ENCODE measurements around the gene OSTC. TPM values are rescaled to one million over a fixed set of nuclear protein-coding genes. Genes with fewer than 3 reads are reported as not detected.

Gene OSTC
- polyA plus RNA-seq: 100 to 1,000 TPM; 152 to 257 (median 182) TPM

- Mint-ChIP-seq H3K4me3 (peak within 1 kb of the TSS; percentile 91 to 96 (median 93)), H3K4me1 (peaks cover 40 to 53% of the 10 kb centered on the region in 2 donors), H3K36me3 (no peaks in the 10 kb centered on the region), H3K27me3 (ENCODE audit: low read depth in 3 of 3) (peaks cover 5 to 6% (median 6%) of the 10 kb centered on the region in 3 donors), H3K9me3 (no peaks in the 10 kb centered on the region), H3K27ac (peak within 1 kb of the TSS; percentile 94 to 99 (median 96))
- peak; percentile 93 to 95 (median 94) for DNase-seq
These were observed at the start of gene OSTC for GRCh38 chr4:108650212-108651013. TSS of gene OSTC (plus strand) at chr4:108650599. CDS start at chr4:108650656, 57 bp downstream.

- no peak overlapping the region for H3K27ac Mint-ChIP-seq
These were observed 49.3 kb upstream of the OSTC start for GRCh38 chr4:108601106-108601505.

GRCh38 chr4:108601532-108601931 is 48.9 kb upstream of the OSTC start:
- Mint-ChIP-seq H3K4me1 (peaks cover 0 to 2% of the 10 kb centered on the region in 2 donors), H3K36me3 (no peaks in the 10 kb centered on the region), H3K27ac (no peak overlapping the region), H3K9me3 (no peaks in the 10 kb centered on the region), H3K27me3 (ENCODE audit: low read depth in 3 of 3) (peaks cover 0 to 3% (median 0%) of the 10 kb centered on the region in 3 donors), H3K4me3 (no peak overlapping the region)
- no peak for DNase-seq

More at GRCh38 chr4:108601106-108601505, 49.3 kb upstream of the OSTC start:
- no peak for DNase-seq
- Mint-ChIP-seq H3K9me3 (no peaks in the 10 kb centered on the region), H3K4me1 (peaks cover 0 to 2% of the 10 kb centered on the region in 2 donors), H3K27me3 (ENCODE audit: low read depth in 3 of 3) (peaks cover 0 to 3% (median 0%) of the 10 kb centered on the region in 3 donors), H3K36me3 (no peaks in the 10 kb centered on the region), H3K4me3 (no peak overlapping the region)

GRCh38 chr4:108602163-108602562 is 48.2 kb upstream of the OSTC start:
- H3K4me3 Mint-ChIP-seq: no peak overlapping the region
- H3K36me3 Mint-ChIP-seq: peaks cover 0 to 5% (median 0%) of the 10 kb centered on the region in 3 donors
- no peak overlapping the region for H3K27ac Mint-ChIP-seq
- H3K27me3 Mint-ChIP-seq (ENCODE audit: low read depth in 3 of 3): peaks cover 0 to 3% (median 0%) of the 10 kb centered on the region in 3 donors
- no peaks in the 10 kb centered on the region for H3K9me3 Mint-ChIP-seq
- H3K4me1 Mint-ChIP-seq: peaks cover 0 to 2% of the 10 kb centered on the region in 2 donors
- DNase-seq: no peak

GRCh38 chr4:108607079-108607815 is 43.2 kb upstream of the OSTC start:
- Mint-ChIP-seq H3K36me3 (peaks cover 0 to 11% (median 5%) of the 10 kb centered on the region in 3 donors), H3K9me3 (no peaks in the 10 kb centered on the region), H3K4me3 (no peak overlapping the region), H3K4me1 (peaks cover 0 to 2% of the 10 kb centered on the region in 2 donors), H3K27me3 (ENCODE audit: low read depth in 3 of 3) (peaks cover 0 to 2% (median 1%) of the 10 kb centered on the region in 3 donors), H3K27ac (no peak overlapping the region)
- DNase-seq: no peak

- no peak overlapping the region for H3K4me3 Mint-ChIP-seq
- H3K27me3 Mint-ChIP-seq (ENCODE audit: low read depth in 3 of 3): peaks cover 0 to 2% (median 1%) of the 10 kb centered on the region in 3 donors
- no peaks in the 10 kb centered on the region for H3K4me1 Mint-ChIP-seq
- no peak for DNase-seq
- no peak overlapping the region for H3K27ac Mint-ChIP-seq
- H3K36me3 Mint-ChIP-seq: peaks cover 5 to 17% (median 5%) of the 10 kb centered on the region in 3 donors
- H3K9me3 Mint-ChIP-seq: peaks cover 0 to 4% (median 0%) of the 10 kb centered on the region in 6 donors
These were observed 39.0 kb upstream of the OSTC start for GRCh38 chr4:108611365-108611764.

GRCh38 chr4:108612365-108612764 is 38.0 kb upstream of the OSTC start:
- Mint-ChIP-seq H3K36me3 (peaks cover 0 to 19% (median 7%) of the 10 kb centered on the region in 3 donors), H3K27ac (no peak overlapping the region), H3K27me3 (ENCODE audit: low read depth in 3 of 3) (peaks cover 0 to 2% (median 1%) of the 10 kb centered on the region in 3 donors)

GRCh38 chr4:108619372-108620100 is 30.9 kb upstream of the OSTC start:
- peak overlapping the region; percentile 93 to 98 (median 94) for H3K27ac Mint-ChIP-seq
- peaks cover 4 to 5% (median 5%) of the 10 kb centered on the region in 3 donors for H3K27me3 Mint-ChIP-seq (ENCODE audit: low read depth in 3 of 3)
- peaks cover 41 to 56% of the 10 kb centered on the region in 2 donors for H3K4me1 Mint-ChIP-seq
- peak overlapping the region; percentile 92 to 96 (median 94) for H3K4me3 Mint-ChIP-seq
- peak in 1 of 3 donors; percentile 3 for DNase-seq
- H3K9me3 Mint-ChIP-seq: peaks cover 0 to 4% (median 0%) of the 10 kb centered on the region in 6 donors
- H3K36me3 Mint-ChIP-seq: peaks cover 14 to 29% (median 20%) of the 10 kb centered on the region in 3 donors

More at GRCh38 chr4:108612365-108612764, 38.0 kb upstream of the OSTC start:
- H3K4me1 Mint-ChIP-seq: no peaks in the 10 kb centered on the region
- no peak overlapping the region for H3K4me3 Mint-ChIP-seq
- DNase-seq: no peak
- H3K9me3 Mint-ChIP-seq: peaks cover 0 to 4% (median 0%) of the 10 kb centered on the region in 6 donors

- Mint-ChIP-seq H3K27me3 (ENCODE audit: low read depth in 3 of 3) (peaks cover 4 to 5% (median 5%) of the 10 kb centered on the region in 3 donors), H3K36me3 (peaks cover 14 to 36% (median 26%) of the 10 kb centered on the region in 3 donors), H3K4me1 (peaks cover 41 to 62% of the 10 kb centered on the region in 2 donors)
These were observed 30.1 kb upstream of the OSTC start, which contains the start of gene RPL34 for GRCh38 chr4:108620101-108620932. TSS of gene RPL34 (plus strand) at chr4:108620576. CDS start at chr4:108621960, 1,384 bp downstream.

GRCh38 chr4:108620933-108621905 is 29.2 kb upstream of the OSTC start:
- Mint-ChIP-seq H3K4me1 (peaks cover 41 to 62% of the 10 kb centered on the region in 2 donors), H3K27me3 (ENCODE audit: low read depth in 3 of 3) (peaks cover 4 to 5% (median 5%) of the 10 kb centered on the region in 3 donors), H3K4me3 (peak overlapping the region; percentile 92 to 96 (median 94)), H3K9me3 (no peaks in the 10 kb centered on the region), H3K36me3 (peaks cover 17 to 37% (median 28%) of the 10 kb centered on the region in 3 donors), H3K27ac (peak overlapping the region; percentile 93 to 98 (median 94))
- DNase-seq: peak in 1 of 3 donors; percentile 8

More at GRCh38 chr4:108620101-108620932, 30.1 kb upstream of the OSTC start, which contains the start of gene RPL34:
- peak; percentile 93 to 96 (median 95) for DNase-seq
- Mint-ChIP-seq H3K27ac (peak within 1 kb of the TSS; percentile 93 to 98 (median 94)), H3K9me3 (peaks cover 0 to 2% (median 0%) of the 10 kb centered on the region in 6 donors), H3K4me3 (peak within 1 kb of the TSS; percentile 92 to 96 (median 94))

- H3K36me3 Mint-ChIP-seq: peaks cover 17 to 40% (median 28%) of the 10 kb centered on the region in 3 donors
- no peaks in the 10 kb centered on the region for H3K9me3 Mint-ChIP-seq
- peaks cover 41 to 62% of the 10 kb centered on the region in 2 donors for H3K4me1 Mint-ChIP-seq
- H3K27ac Mint-ChIP-seq: peak overlapping the region in 3 of 6 donors; percentile 9 to 39 (median 24)
- H3K4me3 Mint-ChIP-seq: peak overlapping the region in 3 of 5 donors; percentile 17 to 94 (median 18)
- no peak for DNase-seq
- peaks cover 4 to 6% (median 5%) of the 10 kb centered on the region in 3 donors for H3K27me3 Mint-ChIP-seq (ENCODE audit: low read depth in 3 of 3)
These were observed 28.4 kb upstream of the OSTC start for GRCh38 chr4:108622022-108622421.
